GM18861 (cell line): ENCODE results near the gene PAN3.

Source experiments
- ATAC-seq: cut with Tn5 transposase; IDR thresholded peaks from one replicate; pipeline ENCODE4 v1.9.1; 2021; ENCODE audit not compliant: unreplicated experiment

PAN3 gene

DNA sequence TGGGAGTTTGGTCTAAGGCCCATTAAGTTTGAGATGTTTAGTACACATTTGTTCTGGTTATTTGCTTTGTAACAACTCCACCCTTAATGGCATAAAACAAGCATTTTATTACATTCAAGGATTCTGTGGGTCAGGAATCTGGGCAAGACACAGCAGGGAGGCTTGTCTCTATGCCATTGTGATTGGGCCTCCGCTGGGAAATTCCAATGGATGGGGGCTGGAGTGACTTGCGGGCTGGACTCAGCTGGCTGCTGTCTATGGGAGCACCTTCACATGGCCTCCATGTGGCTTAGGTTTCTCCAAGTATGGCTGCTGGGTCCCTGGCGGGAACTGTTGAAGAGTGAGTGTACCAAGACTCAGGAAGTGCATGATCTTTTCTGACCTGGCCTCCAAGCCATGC is 159.0 kb downstream of the PAN3 start:
- no peak for ATAC-seq

GRCh38 chr13:28299916-28300315 is 161.6 kb downstream of the PAN3 start:
- ATAC-seq = no peak

DNA sequence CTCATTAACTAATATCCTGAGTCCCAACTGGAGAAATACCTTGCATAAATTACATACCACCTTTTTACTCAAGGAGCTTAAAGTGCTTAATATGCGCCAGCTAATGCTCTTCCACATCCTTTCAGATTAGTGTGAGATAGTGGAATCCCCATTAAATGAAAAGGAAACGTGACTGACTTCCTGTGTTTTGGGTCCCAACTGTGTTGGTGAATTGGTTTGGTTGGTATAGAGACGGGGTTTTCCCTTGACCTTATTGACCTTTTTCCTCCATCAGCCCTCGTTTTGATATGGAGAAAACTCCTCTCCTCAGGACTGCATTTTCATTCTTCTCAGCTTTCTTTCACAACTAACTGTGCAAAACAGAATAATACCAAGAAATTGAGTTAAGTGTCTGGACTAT is 163.5 kb downstream of the PAN3 start:
- ATAC-seq = no peak

DNA sequence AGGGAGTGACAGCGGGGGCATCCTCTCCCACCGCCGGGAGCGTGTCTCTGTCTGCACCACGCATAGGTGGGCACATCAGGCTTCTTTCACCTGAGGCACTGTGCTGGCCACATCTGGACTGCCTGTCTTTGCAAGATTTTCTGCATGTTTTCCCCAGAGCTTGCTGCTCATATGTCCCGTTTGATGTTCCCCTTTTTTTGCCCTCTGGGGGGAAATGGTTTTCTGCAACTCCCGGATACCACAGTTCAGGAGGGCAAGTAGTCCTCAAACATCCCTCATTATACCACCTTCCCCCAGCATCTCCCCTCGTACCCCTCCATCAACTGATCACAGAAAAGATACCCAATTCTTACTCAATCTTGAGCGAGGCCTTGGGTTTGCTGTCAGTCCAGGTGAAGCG is 168.0 kb downstream of the PAN3 start:
- no peak for ATAC-seq

DNA sequence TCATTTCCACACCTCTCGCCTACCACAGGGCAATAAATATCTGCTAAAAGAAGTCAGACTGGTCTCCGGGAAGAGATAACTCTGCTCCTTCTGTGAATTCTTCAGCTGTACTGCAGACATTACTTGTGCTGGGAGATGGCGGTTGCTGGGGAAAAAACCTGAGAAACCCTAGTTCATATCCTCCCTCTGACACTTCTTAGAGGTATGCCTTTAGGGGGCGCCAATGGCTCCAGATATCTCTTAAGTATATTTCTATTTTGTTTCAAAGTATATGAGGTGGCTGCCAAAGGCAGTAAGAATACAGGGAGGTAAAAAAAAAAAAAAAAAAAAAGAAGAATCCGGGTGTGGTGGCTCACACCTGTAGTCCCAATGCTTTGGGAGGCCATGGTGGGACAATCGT is 175.2 kb downstream of the PAN3 start:
- ATAC-seq = no peak

DNA sequence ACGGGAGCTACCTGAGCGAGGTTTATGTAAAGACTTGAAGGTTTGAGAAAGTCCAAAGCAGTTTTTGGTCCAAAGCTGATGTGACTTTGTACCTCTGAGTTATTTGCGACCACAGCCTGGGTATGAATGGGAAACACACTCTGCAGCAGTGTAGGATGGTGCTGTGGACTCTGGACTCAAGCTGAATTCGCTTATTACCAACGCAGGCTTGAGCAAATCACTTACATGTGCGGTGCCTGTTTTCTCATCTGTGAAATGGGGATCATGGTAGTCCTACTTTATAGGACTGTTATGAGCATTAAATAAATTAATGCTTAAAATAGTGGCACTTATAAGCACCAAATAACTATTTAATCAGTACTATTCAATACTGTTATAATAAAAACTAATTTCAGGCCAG is 176.5 kb downstream of the PAN3 start:
- no peak for ATAC-seq

- ATAC-seq = no peak
Measured at GRCh38 chr13:28316129-28316528, 177.8 kb downstream of the PAN3 start.

DNA sequence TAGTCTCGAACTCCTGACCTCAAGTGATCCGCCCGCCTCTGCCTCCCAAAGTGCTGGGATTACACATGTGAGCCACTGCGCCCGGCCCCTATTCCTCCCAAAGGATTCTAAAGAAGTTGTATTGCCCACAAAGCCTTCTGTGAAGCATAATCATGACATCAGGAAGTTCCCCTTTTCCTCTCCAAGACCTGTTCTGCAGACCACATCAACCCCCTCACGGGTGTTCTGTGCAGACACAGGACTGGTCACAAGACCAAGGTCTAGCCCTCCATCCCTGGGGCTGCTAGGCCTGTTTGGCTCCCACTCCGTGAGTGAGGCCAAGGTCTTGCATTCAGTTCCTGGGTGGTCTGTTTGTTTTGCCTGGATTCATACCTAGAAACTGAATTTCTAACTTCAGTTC is 178.5 kb downstream of the PAN3 start:
- ATAC-seq = no peak

DNA sequence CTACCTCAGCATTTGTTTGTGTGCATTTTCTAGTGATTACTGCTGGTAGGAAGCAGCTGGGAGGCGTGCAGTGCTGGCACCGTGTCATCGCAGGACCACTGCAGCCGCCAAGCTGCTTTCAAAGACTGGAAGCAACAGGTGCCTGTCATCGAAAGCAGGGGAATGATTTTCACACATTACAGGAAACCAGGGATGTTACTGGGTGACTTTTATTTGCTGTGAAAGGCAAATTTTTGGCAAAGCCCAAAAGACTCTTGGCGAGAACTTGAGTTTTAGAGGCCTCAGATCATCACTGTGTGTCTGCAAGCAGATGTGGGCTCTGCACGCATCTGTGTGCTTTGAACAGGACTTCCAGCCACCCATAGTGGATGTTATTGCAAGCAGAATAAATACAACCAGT is 180.2 kb downstream of the PAN3 start:
- no peak for ATAC-seq

DNA sequence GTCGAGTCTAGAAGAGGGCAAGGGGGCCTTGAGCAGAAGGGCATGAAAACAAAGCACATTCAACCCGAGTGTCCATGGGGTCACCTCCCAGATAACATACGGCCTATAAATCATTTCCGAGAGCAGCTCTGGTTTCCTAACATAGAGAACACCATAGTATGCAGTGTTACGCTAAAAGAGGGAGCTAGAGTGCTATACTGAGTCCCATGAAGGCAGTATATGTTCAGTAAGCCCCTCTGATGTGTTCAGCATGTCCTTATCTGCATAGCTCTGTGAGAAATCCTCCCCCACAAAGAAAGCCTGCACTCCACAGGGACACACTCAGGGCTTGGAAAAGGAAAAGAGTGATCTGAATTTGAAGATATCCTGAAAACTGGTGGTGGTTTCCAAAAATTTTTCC is 181.2 kb downstream of the PAN3 start:
- ATAC-seq = no peak

DNA sequence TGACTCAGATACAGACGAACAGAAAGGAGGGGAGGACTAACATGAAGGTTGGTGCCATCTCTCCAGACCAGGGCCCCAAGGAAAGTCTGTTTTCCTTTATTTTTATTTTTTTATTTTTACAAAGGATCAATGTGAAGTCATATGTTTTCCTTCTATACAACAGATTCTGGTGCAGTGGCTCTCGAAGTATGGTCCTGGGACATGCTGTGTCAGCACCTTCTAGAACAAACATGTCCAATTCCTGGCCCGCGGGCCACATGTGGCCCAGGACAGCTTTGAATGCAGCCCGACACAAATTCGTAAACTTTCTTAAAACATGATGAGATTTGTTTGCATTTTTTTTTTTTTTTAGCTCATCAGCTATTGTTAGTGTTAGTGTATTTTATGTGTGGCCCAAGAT is 181.9 kb downstream of the PAN3 start:
- ATAC-seq = no peak

DNA sequence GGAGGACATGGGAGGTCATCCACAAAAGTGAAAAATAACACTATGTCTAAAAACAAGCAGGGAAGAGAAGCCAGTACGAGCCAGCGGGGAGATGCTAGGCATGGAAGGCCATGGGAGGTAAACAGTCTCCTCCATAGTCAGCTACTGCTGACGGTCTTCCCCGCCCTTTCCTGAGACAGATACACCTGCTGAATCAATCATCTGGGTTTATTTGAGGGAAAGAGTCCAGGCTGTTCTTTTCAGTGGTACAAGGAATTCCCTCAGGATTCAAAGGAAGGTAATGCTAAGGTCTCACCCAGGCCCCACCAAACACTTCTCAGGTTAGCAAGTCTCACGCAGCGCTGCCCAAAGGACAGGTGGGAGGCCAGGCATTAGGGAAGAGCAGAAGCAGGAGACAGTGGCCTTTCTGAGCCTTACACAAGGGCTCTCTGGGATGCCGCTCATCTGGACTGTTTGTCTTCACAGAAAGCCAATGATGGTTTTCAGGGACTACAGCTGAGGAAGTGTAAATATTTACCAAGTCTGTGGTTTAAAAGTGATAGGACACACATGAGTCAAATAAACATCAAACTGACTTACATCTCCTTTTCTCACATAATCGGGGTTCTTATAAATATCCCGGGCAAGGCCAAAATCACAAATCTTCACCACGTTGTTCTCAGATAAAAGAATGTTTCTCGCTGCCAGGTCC is 182.7 kb downstream of the PAN3 start:
- no peak for ATAC-seq

- no peak for ATAC-seq
Measured at GRCh38 chr13:28321756-28322155, 183.4 kb downstream of the PAN3 start.

- ATAC-seq = no peak
Measured at GRCh38 chr13:28322256-28322905, 184.0 kb downstream of the PAN3 start.

DNA sequence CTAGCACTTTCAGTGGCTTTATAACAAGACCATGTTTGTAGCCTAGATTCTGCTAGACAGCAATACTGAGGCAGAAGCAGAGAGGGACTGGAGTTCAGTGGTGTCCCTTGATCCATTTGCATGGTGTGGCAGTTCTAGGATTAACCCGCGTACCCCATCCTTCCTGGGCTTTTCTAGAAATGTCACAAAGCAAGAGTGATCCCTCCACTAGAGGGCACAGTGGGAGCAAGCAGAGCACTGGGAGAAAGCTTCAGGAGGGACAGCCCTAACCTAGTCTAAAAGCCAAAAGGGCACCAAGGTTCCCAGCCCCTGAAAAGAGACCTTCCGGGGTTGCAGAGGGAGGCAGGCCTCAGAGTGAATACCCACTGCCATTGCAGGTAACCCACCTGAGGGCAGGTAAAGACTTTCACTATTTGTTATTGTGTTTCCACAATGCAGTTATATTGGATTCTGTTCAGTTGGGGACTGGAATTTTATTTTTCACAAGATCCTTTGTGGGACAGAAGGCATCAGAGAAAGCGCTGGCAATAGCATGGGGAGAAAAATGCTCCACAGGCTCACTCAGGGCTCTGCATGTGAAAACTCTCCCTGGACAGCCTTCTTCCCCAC is 185.9 kb downstream of the PAN3 start:
- ATAC-seq = peak; percentile 57

GRCh38 chr13:28325022-28325421 is 186.7 kb downstream of the PAN3 start:
- no peak for ATAC-seq

DNA sequence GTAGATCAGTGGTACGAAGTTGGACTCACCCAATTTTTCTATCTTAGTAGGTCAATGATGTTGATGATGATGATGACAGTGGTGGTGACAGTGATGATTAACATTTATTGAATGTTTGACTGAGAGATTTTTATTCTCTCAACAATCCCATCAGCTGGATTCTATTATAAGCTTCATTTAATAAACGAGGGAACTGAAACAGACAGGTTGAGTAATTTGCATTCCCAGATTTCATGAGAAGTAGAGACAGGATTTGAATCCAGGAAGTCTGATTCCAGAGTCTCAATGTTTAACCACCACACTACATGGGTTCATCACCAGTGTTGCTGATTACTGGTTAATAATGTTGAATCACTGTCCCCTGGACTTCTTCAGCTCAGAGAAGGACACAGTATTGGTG is 187.7 kb downstream of the PAN3 start:
- no peak for ATAC-seq

DNA sequence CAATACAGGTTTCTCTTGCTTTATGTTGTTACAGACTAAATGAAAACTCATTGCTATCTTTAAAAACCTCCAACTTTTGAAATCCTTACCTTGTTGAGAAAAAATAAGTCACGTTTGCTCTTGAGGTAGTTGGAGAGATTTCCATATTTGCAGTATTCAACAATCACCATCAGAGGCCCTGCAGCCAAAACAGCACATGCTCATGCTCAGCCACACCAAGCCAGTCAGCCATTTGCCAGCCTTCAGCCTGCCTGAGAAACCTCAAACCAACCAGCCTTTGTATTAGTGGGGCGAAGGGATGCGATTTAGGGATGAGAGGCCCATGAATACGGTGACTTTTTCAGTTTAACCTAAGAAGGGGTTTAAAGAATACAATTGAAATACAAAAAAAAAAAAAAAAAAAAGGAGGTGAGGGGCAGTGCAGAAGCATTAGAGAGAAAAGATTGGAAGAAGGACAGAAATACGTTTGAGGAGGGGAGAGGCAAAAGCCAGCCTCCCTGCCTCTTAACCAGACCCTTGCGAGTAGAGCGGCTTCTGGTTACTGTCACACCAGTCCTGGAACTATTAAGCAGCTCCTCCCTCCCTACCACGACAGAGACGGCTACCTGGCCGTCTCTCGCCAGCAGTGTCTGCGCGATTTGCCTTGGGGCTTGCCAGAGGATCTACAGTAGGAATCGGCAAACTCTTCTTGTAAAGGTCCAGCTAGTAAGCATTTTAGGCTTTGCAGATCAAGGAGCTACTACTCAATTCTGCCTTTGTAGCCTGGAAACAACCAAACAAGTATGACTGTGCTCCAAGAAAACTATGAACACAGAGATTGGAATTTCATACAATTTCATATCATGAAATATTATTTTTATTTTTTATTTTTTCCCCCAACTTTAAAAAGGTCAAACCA is 189.3 kb downstream of the PAN3 start:
- ATAC-seq = no peak

DNA sequence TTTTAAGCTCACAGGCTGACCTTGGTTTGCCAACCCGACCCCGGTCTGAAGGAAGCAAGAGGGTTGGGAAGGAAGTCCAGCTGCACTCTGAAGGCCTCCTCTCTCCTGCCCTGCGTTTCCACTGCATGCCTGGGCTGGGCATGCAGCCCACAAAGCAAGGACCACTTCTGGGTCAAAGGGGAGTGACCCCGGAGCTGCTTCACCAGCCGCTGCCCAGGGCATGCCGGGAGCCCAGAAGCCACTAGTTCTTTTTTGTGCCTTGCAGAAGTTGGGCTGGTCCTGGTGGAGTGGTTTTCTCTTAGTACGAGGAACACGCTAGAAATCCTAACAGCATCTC is 189.9 kb downstream of the PAN3 start:
- no peak for ATAC-seq

DNA sequence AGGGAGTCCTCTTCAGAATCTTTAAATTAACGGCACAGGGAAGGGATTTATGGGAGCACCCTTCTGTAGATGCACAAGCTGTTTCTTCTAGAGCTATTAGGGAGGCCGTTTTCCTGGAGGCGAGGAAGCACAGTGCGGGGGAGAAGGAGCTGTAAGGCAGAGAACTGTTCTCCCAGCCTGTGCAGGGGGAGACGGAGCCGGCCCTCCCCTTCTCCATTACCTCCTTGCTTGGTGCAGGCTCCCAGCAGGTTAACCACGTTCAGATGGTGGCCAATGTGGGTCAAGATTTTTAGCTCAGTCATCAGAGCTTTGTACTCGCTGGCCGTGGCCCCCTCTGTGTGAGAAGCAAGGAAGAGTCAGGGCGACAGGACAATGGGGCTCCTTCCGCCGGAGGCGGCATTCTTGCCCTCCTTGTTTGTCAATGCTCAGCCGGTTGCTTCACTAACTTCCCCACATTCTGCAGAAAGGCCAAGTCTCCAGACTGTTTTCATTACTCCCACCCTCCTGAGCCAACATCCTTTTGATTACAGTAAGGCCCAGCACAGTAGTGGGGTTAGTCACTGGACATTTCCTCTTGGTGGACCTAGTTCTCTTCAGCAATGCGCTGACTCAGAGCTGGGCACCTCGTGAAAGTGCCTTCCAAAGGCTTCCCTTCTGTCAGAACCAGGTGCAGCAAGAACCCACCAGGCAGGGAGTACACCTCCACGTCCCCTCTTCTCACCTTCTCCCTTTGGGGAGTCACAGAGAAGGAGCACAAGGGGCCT is 191.2 kb downstream of the PAN3 start:
- ATAC-seq = no peak
